Neutrophil (primary cell): ENCODE measurements around the gene VENTX.
"Not testable (repeated sequence)": the region's sequence is repeated elsewhere in the genome, so short reads cannot be mapped to it uniquely, and the experiment has no call there.

Source experiments
- H3K27ac ChIP-seq: fragments of 200-600 bp; sonication (generic); 2 replicates; pipeline ENCODE4 v1.5.1; 2016; ENCODE audit warnings: mild to moderate bottlenecking, moderate library complexity
- H3K27me3 ChIP-seq: fragments of 200-600 bp; sonication (generic); 2 replicates; pipeline ENCODE4 v1.6.0; 2016; ENCODE audit warnings: mild to moderate bottlenecking
- H3K36me3 ChIP-seq: fragments of 200-600 bp; sonication (generic); 2 replicates; pipeline ENCODE4 v1.5.1; 2017
- H3K4me1 ChIP-seq, 2 experiments: fragments of 200-600 bp in 1 of 2; sonication (generic) in 1 of 2; 1 replicate in 1 of 2; 2 replicates in 1 of 2; pipeline versions ENCODE4 v1.5.1 to v1.6.1; 2013 to 2016; ENCODE audit warnings: low read depth in 1 of 2, low read length in 1 of 2, mild to moderate bottlenecking in 1 of 2, moderate library complexity in 1 of 2; ENCODE audit not compliant: control insufficient read depth in 1 of 2, insufficient read depth in 1 of 2
- H3K4me3 ChIP-seq, 2 experiments: fragments of 200-600 bp in 1 of 2; sonication (generic) in 1 of 2; 1 replicate in 1 of 2; 2 replicates in 1 of 2; pipeline ENCODE4 v1.5.1; 2013 to 2016; ENCODE audit warnings: low read depth in 1 of 2, low read length in 1 of 2, mild to moderate bottlenecking in 1 of 2, moderate library complexity in 1 of 2
- H3K9me3 ChIP-seq: fragments of 200-600 bp; sonication (generic); 2 replicates; pipeline ENCODE4 v1.5.1; 2016
- TF ChIP-seq, protein P1 (sequence below): fragments of 200-600 bp; sonication (generic); IDR thresholded peaks from 2 replicates; pipeline ENCODE4 v1.5.1; 2016; ENCODE audit warnings: antibody characterized with exemption

The VENTX gene

GRCh38 chr10:133263674-133264073 lies 26.0 kb downstream of the VENTX start:
- Histone ChIP-seq H3K27ac (peak overlapping the region; percentile 93), H3K36me3 (peaks cover 67% of the 10 kb centered on the region), H3K9me3 (no peaks in the 10 kb centered on the region), H3K4me3 (no peak overlapping the region), H3K27me3 (peaks cover 6% of the 10 kb centered on the region), H3K4me1 (peaks cover 65 to 74% of the 10 kb centered on the region in 2 experiments)
- TF ChIP-seq, protein P1, sequence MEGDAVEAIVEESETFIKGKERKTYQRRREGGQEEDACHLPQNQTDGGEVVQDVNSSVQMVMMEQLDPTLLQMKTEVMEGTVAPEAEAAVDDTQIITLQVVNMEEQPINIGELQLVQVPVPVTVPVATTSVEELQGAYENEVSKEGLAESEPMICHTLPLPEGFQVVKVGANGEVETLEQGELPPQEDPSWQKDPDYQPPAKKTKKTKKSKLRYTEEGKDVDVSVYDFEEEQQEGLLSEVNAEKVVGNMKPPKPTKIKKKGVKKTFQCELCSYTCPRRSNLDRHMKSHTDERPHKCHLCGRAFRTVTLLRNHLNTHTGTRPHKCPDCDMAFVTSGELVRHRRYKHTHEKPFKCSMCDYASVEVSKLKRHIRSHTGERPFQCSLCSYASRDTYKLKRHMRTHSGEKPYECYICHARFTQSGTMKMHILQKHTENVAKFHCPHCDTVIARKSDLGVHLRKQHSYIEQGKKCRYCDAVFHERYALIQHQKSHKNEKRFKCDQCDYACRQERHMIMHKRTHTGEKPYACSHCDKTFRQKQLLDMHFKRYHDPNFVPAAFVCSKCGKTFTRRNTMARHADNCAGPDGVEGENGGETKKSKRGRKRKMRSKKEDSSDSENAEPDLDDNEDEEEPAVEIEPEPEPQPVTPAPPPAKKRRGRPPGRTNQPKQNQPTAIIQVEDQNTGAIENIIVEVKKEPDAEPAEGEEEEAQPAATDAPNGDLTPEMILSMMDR = no peak

DNA sequence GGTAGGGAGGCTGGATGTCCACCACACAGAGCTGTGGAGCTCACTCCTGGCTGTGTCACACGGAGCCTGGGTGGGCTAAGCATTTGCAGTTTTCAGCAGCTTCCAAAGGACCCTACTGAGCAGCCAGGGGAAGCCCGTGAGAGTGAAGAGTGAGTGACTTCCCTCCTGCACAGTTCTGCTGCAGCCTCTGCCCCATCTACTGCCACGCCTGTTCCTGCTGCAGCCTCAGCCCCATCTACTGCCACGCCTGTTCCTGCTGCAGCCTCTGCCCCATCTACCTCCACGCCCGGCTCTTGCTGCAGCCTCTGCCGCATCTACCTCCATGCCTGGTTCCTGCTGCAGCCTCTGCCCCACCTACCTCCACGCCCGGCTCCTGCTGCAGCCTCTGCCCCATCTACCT lies 26.8 kb downstream of the VENTX start:
- H3K9me3 ChIP-seq = no peaks in the 10 kb centered on the region
- TF ChIP-seq, protein P1 = no peak
- peak overlapping the region; percentile 69 for H3K27ac ChIP-seq
- H3K4me1 ChIP-seq = peaks cover 57 to 66% of the 10 kb centered on the region in 2 experiments
- peaks cover 75% of the 10 kb centered on the region for H3K36me3 ChIP-seq
- peaks cover 6% of the 10 kb centered on the region for H3K27me3 ChIP-seq
- H3K4me3 ChIP-seq = no peak overlapping the region

DNA sequence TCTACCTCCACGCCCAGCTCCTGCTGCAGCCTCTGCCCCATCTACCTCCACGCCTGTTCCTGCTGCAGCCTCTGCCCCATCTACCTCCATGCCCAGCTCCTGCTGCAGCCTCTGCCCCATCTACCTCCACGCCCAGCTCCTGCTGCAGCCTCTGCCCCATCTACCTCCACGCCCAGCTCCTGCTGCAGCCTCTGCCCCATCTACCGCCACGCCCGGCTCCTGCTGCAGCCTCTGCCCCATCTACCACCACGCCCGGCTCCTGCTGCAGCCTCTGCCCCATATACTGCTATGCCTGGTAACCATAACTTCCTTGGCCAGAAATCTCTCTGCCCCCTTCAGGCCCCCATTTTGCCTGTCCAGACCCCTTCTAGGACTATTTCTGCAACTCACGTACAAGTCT lies 27.4 kb downstream of the VENTX start:
- H3K27me3 ChIP-seq, H3K9me3 ChIP-seq, H3K4me3 ChIP-seq: not testable (repeated sequence)
- peaks cover 51 to 60% of the 10 kb centered on the region in 2 experiments for H3K4me1 ChIP-seq
- peak overlapping the region; percentile 29 for H3K27ac ChIP-seq
- peaks cover 81% of the 10 kb centered on the region for H3K36me3 ChIP-seq

DNA sequence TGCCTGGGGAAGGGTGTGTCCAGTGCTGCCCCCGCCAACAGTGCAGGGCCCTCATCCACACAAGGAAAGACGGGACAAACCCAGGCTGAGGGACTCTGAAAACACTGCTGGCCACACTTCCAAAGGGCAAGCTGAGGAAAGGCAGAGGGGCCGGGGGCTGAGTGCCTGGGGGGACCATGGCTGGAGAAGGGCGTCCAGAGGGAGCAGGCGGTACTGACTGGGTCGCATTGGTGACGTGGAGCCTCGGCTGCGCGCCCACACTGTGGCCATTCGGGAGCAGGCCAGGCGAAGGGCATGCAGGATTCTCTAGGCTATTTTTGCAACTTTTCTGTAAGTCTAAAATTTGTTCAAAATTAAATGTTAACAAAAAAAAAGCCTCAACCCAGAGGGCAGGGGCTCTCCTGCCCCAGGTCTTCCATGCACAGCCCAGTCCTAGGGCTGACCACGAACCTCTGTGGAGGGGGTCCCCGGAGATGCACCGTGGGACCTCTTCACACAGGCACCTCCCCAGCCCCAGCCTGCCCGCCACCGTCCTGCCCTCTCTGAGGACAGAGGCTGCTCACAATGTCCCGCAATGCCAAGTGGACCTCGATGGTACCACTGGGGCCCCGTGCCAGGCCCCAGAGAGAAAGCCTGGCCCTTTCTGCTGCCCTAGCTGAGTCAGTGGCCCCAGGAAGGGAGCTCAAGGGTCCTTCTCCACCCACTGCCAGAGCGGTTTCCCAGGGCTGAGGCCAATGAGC lies 28.6 kb downstream of the VENTX start:
- Histone ChIP-seq H3K4me3 (no peak overlapping the region), H3K27ac (peak overlapping the region; percentile 49), H3K4me1 (peaks cover 40 to 48% of the 10 kb centered on the region in 2 experiments), H3K9me3 (no peaks in the 10 kb centered on the region), H3K27me3 (no peaks in the 10 kb centered on the region), H3K36me3 (peaks cover 92% of the 10 kb centered on the region)
- TF ChIP-seq, protein P1 = no peak

DNA sequence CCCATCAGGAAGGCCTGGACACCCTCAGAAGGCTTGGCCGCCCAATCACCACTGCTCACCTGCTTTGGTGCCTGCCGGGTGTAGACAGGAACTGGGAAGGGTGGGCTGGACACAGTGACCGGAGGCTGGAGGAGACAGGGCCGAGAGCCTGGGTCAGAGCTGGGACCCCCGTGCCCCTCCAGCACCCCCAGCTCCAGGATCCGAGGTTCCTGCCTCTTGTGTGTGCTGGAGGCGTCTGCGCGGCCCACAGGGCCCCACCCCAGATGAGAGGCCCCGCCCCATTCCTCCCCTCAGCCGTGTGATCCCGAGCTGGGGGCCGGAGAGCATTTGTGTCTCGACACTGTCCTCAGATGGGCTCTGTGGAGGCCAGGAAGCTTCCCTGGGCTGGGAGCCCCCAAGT lies 29.6 kb downstream of the VENTX start:
- Histone ChIP-seq H3K27ac (peak overlapping the region; percentile 49), H3K4me1 (peaks cover 34 to 41% of the 10 kb centered on the region in 2 experiments), H3K27me3 (no peaks in the 10 kb centered on the region), H3K4me3 (no peak overlapping the region), H3K9me3 (no peaks in the 10 kb centered on the region), H3K36me3 (peaks cover 100% of the 10 kb centered on the region)
- TF ChIP-seq, protein P1 = no peak

DNA sequence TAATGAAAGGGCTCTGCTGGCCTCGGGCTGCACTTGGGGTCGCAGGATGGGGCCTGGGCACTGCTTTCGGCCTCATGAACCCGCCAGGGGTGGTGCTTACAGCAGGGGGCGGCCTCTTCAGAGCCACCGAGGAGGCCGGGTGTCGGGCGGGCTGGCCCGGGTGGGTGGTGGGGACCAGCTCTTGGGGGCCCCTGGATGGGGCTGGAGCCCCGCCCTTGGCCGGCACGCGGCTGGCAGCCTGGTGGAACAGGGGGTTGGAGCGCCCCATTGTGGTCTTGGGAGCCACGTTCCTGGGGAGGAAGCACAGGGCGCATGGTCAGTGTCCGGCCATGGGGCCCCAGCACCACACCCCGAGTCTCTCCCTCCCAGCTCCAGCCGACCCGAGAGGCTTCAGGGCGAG lies 30.2 kb downstream of the VENTX start:
- TF ChIP-seq, protein P1 = no peak
- Histone ChIP-seq H3K36me3 (peaks cover 100% of the 10 kb centered on the region), H3K4me1 (peaks cover 29 to 40% of the 10 kb centered on the region in 2 experiments), H3K27me3 (no peaks in the 10 kb centered on the region), H3K4me3 (no peak overlapping the region), H3K9me3 (no peaks in the 10 kb centered on the region), H3K27ac (peak overlapping the region; percentile 49)
